B cell (primary cell): ENCODE data around the gene TMEM134. TPM values are rescaled to one million over a fixed set of nuclear protein-coding genes. Genes with fewer than 3 reads are reported as not detected.

Experiments
- ATAC-seq: fragments of 200-7000 bp; cut with Tn5 transposase; one replicate; pipeline ENCODE4 v1.10.0; 2021; ENCODE audit warnings: low read depth, mild to moderate bottlenecking, moderate number of reproducible peaks, moderate library complexity
- CTCF ChIA-PET: fragments of 350-600 bp; sonication (Branson Sonifier 250); formaldehyde crosslinking; loops from one replicate; lab custom pipeline; 2021; ENCODE audit warnings: antibody characterized with exemption, inconsistent platforms; lab: Charles Lee
- POLR2A ChIA-PET: fragments of 350-600 bp; sonication (Branson Sonifier 250); formaldehyde crosslinking; loops from one replicate; lab custom pipeline; 2021; ENCODE audit warnings: antibody characterized with exemption; lab: Charles Lee
- DNase-seq: peaks from one replicate; pipeline ENCODE4 v3.0.0; 2013
- H2AFZ ChIP-seq: 2 replicates; pipeline ENCODE4 v1.6.1; 2012; ENCODE audit warnings: mild to moderate bottlenecking, low read depth, low read length; ENCODE audit not compliant: insufficient read depth, poor library complexity, severe bottlenecking
- H3K27ac ChIP-seq, 2 donors: 1 replicate in 1 of 2; 2 replicates in 1 of 2; pipeline ENCODE4 v1.5.1; 2012 to 2013; ENCODE audit warnings: low read length in 2 of 2, mild to moderate bottlenecking in 2 of 2, moderate library complexity in 1 of 2
- H3K27me3 ChIP-seq, 4 experiments: fragments of 200-600 bp in 1 of 4; sonication (generic) in 1 of 4; replicated peaks in 1 of 4; 1 replicate in 2 of 4; 2 replicates in 2 of 4; pipeline versions ENCODE4 v1.6.1 to v1.7.0; 2013 to 2016; ENCODE audit warnings: low read length in 3 of 4, mild to moderate bottlenecking in 2 of 4, mixed read lengths in 1 of 4, moderate library complexity in 1 of 4; ENCODE audit not compliant: insufficient read depth in 4 of 4, control insufficient read depth in 3 of 4; ENCODE audit errors: control extremely low read depth in 1 of 4
- H3K36me3 ChIP-seq, 2 experiments: replicated peaks in 1 of 2; 1 replicate in 1 of 2; 2 replicates in 1 of 2; pipeline versions ENCODE4 v1.6.1 to v1.7.1; 2013; ENCODE audit warnings: low read length in 1 of 2; ENCODE audit not compliant: insufficient read depth in 2 of 2, control insufficient read depth in 1 of 2; ENCODE audit errors: control extremely low read depth in 1 of 2, extremely low read depth in 1 of 2
- H3K4me1 ChIP-seq, 2 donors: fragments of 200-600 bp in 1 of 2; sonication (generic) in 1 of 2; 1 replicate in 1 of 2; 2 replicates in 1 of 2; pipeline versions ENCODE4 v1.5.1 to v1.6.1; 2013 to 2017; ENCODE audit warnings: low read length in 2 of 2; ENCODE audit not compliant: control insufficient read depth in 2 of 2, insufficient read depth in 2 of 2
- H3K4me2 ChIP-seq: replicated peaks from 2 replicates; pipeline ENCODE3; 2012; ENCODE audit warnings: mild to moderate bottlenecking, low read depth, low read length; ENCODE audit not compliant: poor library complexity, severe bottlenecking
- H3K4me3 ChIP-seq, 5 experiments: fragments of 200-600 bp in 1 of 5; sonication (generic) in 1 of 5; 1 replicate in 3 of 5; 2 replicates in 2 of 5; pipeline versions ENCODE4 v1.5.1 to v1.7.0; 2011 to 2016; ENCODE audit warnings: low read length in 4 of 5, mild to moderate bottlenecking in 4 of 5, low read depth in 2 of 5, control low read depth in 1 of 5, moderate library complexity in 1 of 5; ENCODE audit not compliant: insufficient read depth in 1 of 5; ENCODE audit errors: control extremely low read depth in 1 of 5, extremely low read depth in 1 of 5
- H3K79me2 ChIP-seq: fragments of 200-600 bp; sonication (generic); one replicate; pipeline ENCODE4 v1.6.0; 2016; ENCODE audit warnings: low read length; ENCODE audit not compliant: control insufficient read depth, insufficient read depth
- H3K9ac ChIP-seq: fragments of 200-600 bp; sonication (generic); 2 replicates; pipeline ENCODE4 v1.6.1; 2017; ENCODE audit warnings: mild to moderate bottlenecking, low read length, moderate library complexity
- H3K9me3 ChIP-seq, 3 donors: one replicate each; pipeline versions ENCODE4 v1.6.1 to v1.7.1; 2013; ENCODE audit warnings: low read length in 2 of 3; ENCODE audit not compliant: control insufficient read depth in 2 of 3, insufficient read depth in 1 of 3; ENCODE audit errors: control extremely low read depth in 1 of 3
- H4K20me1 ChIP-seq: 2 replicates; pipeline ENCODE4 v1.6.0; 2012; ENCODE audit warnings: mild to moderate bottlenecking, low read length; ENCODE audit not compliant: insufficient read depth, control insufficient read depth, poor library complexity, severe bottlenecking
- H3K27ac Mint-ChIP-seq: one replicate; pipeline ENCODE4 v1.8.0; 2021; ENCODE audit warnings: mixed read lengths
- H3K27me3 Mint-ChIP-seq: one replicate; pipeline ENCODE4 v1.8.0; 2021; ENCODE audit warnings: mixed read lengths
- H3K4me1 Mint-ChIP-seq: one replicate; pipeline ENCODE4 v1.8.0; 2021; ENCODE audit warnings: mixed read lengths
- H3K4me3 Mint-ChIP-seq: one replicate; pipeline ENCODE4 v1.8.0; 2021; ENCODE audit warnings: mixed read lengths
- H3K9me3 Mint-ChIP-seq: one replicate; pipeline ENCODE4 v1.8.0; 2022; ENCODE audit warnings: mixed read lengths; ENCODE audit not compliant: insufficient read depth
- EZH2 ChIP-seq: IDR thresholded peaks from 2 replicates; pipeline ENCODE4 v1.6.1; 2012; ENCODE audit warnings: borderline replicate concordance, low read depth, mild to moderate bottlenecking, moderate library complexity, low read length; ENCODE audit not compliant: insufficient read depth, poor library complexity, severe bottlenecking
- WGBS: methylation state at CpG from one replicate; pipeline ENCODE4 v1.1.5; 2013; ENCODE audit warnings: missing lambda C conversion rate; ENCODE audit not compliant: insufficient coverage; 5-methylcytosine and 5-hydroxymethylcytosine counted together
- intact Hi-C: fragments of 100-400 bp; cut with micrococcal nuclease; formaldehyde crosslinking; loops from one replicate; pipeline ENCODE4 v1.10.0; 2022
- polyA plus RNA-seq: library from polyadenylated mRNA; depleted of rRNA; stranded (reverse); fragments of >200 nt; gene quantifications from 2 replicates; pipeline ENCODE4 v1.2.3, GENCODE V29; 2012
- total RNA-seq, 2 donors: library from RNA; stranded (reverse); fragments of 120-200 nt in 1 of 2; gene quantifications; 1 replicate in 1 of 2; 2 replicates in 1 of 2; pipeline versions ENCODE4 v1.2.3 to v1.2.4, GENCODE V29; 2013 to 2022
- TF ChIP-seq, protein P1 (sequence below): fragments of 200-600 bp; IDR thresholded peaks from one replicate; pipeline ENCODE4 v1.8.0; 2022; ENCODE audit warnings: antibody characterized with exemption, mild to moderate bottlenecking

The TMEM134 gene
- total and polyA plus RNA-seq, 2 donors (not counting 1 experiment from before 2014, with no cell fraction given): 167 to 197 TPM

DNA sequence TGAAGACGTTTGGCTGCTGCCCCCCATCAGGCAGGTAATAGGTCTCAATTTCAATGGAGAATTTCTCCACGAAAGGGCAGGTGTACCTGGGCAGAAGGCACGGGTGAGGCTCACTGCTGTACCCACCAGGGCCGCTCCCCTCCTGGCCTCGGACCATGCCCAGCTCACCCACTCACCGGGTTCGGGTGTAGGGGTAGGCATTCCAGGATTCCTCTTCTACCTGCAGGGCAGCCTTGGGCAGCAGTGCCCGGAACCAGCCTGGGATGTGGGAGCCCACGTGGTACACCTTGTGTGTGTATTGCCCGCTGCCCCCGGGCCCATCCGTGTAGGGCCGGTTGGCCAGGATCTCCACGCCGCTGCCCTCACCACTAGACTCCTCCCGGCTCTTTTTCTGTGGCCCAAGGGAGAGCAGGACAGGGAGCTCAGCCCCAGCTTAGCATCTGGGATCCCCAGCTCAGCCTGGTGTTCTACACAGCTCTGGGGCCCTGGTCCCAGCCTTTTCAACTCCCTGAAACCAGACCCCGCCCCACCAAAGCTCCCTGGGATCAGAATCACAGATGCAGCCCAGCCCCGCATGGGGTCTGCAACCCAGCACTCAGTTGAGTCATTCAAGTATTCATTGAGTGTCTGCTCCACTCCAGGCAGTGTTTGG lies 33.4 kb upstream of the TMEM134 start:
- no peaks in the 10 kb centered on the region for H3K27me3 ChIP-seq
- H3K27ac ChIP-seq: no peak overlapping the region
- Mint-ChIP-seq H3K9me3 (no peaks in the 10 kb centered on the region), H3K4me1 (peaks cover 40% of the 10 kb centered on the region), H3K27ac (no peak overlapping the region), H3K27me3 (no peaks in the 10 kb centered on the region), H3K4me3 (peak overlapping the region; percentile 66)
- no peaks in the 10 kb centered on the region for H3K9me3 ChIP-seq
- WGBS: 92% methylated on average over 17 of the region's 18 CpGs
- TF ChIP-seq EZH2: no peak
- TF ChIP-seq, protein P1, sequence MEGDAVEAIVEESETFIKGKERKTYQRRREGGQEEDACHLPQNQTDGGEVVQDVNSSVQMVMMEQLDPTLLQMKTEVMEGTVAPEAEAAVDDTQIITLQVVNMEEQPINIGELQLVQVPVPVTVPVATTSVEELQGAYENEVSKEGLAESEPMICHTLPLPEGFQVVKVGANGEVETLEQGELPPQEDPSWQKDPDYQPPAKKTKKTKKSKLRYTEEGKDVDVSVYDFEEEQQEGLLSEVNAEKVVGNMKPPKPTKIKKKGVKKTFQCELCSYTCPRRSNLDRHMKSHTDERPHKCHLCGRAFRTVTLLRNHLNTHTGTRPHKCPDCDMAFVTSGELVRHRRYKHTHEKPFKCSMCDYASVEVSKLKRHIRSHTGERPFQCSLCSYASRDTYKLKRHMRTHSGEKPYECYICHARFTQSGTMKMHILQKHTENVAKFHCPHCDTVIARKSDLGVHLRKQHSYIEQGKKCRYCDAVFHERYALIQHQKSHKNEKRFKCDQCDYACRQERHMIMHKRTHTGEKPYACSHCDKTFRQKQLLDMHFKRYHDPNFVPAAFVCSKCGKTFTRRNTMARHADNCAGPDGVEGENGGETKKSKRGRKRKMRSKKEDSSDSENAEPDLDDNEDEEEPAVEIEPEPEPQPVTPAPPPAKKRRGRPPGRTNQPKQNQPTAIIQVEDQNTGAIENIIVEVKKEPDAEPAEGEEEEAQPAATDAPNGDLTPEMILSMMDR: no peak
- H3K9ac ChIP-seq: no peak overlapping the region
- intact Hi-C loops: no loop called here
- CTCF ChIA-PET: interaction anchor here (0.9 to 1.4 kb wide), 2 partner anchors 120 to 148 kb away, joined by 3 read pairs; no protein-coding TSS in a partner anchor
- H3K36me3 ChIP-seq: peaks cover 0 to 64% of the 10 kb centered on the region in 2 experiments
- POLR2A ChIA-PET: interaction anchor here (0.5 kb wide), 1 partner anchor 164 kb away, joined by 5 read pairs; no protein-coding TSS in a partner anchor
- peaks cover 71% of the 10 kb centered on the region for H4K20me1 ChIP-seq
- H3K79me2 ChIP-seq: peaks cover 45% of the 10 kb centered on the region
- peaks cover 32 to 38% of the 10 kb centered on the region in 2 donors for H3K4me1 ChIP-seq
- ATAC-seq (no peak), DNase-seq (peak; percentile 8)
- no peak overlapping the region for H2AFZ ChIP-seq
- no peak overlapping the region for H3K4me2 ChIP-seq
- no peak overlapping the region for H3K4me3 ChIP-seq

DNA sequence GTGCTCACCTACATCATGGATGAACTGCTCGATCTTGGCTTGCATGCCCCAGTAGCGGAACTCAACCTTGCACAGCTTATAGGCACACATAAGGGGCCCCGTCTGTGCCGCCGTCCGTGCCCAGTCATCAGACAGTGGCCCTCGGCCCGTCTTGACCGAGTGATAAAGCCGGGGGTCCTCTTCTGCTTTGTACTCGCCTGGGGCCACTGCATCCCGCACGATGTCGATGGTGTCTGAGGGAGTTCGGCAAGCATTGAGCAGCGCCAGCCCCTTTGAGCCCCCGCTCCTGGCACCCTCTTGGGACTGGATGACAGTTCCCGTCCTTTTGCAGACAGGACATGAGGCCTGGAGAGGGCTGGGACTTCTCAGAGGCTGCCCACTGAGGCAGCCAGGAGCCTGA lies 32.8 kb upstream of the TMEM134 start:
- 99% methylated on average over 18 of the region's 18 CpGs for WGBS
- H3K27ac Mint-ChIP-seq: no peak overlapping the region
- TF ChIP-seq, protein P1: no peak
- no peak for TF ChIP-seq EZH2
- Histone ChIP-seq H3K27me3 (no peaks in the 10 kb centered on the region), H2AFZ (no peak overlapping the region), H3K36me3 (peaks cover 0 to 67% of the 10 kb centered on the region in 2 experiments), H3K79me2 (peaks cover 39% of the 10 kb centered on the region), H3K9me3 (no peaks in the 10 kb centered on the region), H3K27ac (no peak overlapping the region), H3K4me1 (peaks cover 26 to 32% of the 10 kb centered on the region in 2 donors), H3K4me2 (no peak overlapping the region), H3K9ac (no peak overlapping the region), H4K20me1 (peaks cover 70% of the 10 kb centered on the region), H3K4me3 (no peak overlapping the region)
- intact Hi-C loops: no loop called here
- H3K9me3 Mint-ChIP-seq: no peaks in the 10 kb centered on the region
- H3K27me3 Mint-ChIP-seq: no peaks in the 10 kb centered on the region
- H3K4me1 Mint-ChIP-seq: peaks cover 35% of the 10 kb centered on the region
- DNase-seq (no peak), ATAC-seq (no peak)
- CTCF ChIA-PET: interaction anchor here (1.4 kb wide), 1 partner anchor 120 kb away, joined by 3 read pairs; no protein-coding TSS in a partner anchor
- POLR2A ChIA-PET: no interaction called here
- H3K4me3 Mint-ChIP-seq: no peak overlapping the region
